HG03342 (cell line): Measurements from ENCODE around the gene GRK4.
"Not testable (repeated sequence)": the region's sequence is repeated elsewhere in the genome, so short reads cannot be mapped to it uniquely, and the experiment has no call there.

Experiments used
- ATAC-seq: cut with Tn5 transposase; IDR thresholded peaks from one replicate; pipeline ENCODE4 v1.9.1; 2021; ENCODE audit warnings: mild to moderate bottlenecking, moderate library complexity; ENCODE audit not compliant: unreplicated experiment

GRK4 gene

DNA sequence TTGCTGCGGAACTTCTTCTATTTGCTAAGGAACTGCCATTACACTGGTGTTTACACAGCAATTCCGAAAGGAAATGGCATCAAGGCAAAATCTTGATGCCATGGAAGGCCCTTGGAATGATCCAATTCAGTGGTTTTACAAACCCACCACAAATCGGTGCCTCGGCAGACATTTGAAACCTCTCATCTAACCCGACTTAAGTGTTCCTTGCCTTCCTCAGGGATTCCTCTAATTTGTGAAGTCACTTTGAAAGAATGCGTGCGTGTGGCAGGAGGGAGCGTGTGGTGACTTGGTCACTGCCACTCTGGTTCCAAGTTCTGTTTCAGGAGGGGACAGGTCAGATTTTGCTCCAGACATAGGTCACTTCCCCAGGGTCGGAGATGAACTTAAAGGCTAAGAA is 4.9 kb upstream of the GRK4 start:
- ATAC-seq = no peak

DNA sequence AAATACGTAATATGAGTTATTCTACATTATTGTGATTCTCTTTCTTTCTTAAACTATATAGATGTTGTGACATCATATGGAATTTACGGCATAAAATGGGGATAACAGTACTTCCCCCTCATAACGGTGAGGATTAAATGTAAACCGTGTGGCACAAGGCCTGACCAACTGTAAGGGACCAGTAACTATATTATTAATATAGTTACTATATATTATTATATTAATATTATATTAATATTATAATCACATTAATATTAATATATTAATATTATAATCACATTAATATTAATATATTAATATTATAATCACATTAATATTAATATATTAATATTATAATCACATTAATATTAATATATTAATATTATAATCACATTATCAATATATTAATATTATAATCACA is 2.9 kb upstream of the GRK4 start:
- ATAC-seq = not testable (repeated sequence)

DNA sequence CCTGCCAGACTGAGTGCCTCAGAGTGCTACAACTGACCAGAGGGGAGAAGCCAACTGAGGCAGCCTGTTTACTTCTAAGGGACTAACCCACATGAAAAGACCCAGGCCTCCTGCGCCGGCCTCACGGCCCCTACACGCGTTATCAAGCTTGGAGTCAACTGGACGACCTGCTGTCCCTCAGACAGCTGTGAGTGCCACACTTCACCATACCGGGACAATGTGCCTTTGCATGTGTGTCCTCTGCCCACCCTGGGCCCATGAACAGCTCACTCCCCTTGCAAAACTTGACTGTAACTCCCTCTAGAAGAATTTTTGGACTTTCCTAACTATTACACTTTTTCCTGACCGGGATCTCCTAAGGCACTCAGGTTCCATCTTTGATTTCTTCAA is 2.0 kb upstream of the GRK4 start:
- no peak for ATAC-seq

DNA sequence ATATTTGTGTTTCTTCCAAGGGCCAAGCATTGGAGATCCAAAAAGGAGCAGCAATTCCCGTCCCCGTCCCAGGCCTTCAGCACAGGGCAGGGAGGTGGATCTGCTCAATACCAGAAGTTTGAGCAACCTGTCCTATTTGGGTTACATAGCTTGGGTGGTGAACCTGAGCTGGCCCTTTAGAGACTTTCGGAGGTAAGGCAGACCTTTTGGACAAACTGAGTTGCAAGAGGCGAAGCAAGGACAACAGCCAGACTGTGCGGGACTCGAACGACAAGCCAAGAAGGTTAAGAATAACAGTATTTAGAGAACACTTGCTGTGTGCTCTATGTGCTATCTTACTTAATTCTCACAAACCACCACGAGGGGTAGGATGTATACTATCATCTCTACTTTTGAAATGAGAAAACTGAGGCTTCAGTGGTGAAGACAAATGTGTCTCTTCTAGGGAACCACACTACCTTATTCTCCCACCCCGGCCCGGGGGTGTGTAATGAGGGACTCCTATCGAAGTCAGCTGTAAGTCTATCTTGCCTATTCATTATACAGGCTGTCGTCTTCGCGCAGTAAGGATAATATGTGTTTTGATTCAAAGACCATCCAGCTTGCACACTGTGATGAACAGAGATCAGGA is 1.4 kb upstream of the GRK4 start:
- ATAC-seq = no peak

- peak; percentile 21 for ATAC-seq
Observed at GRCh38 chr4:2962614-2963174, 677 bp upstream of the GRK4 start.

DNA sequence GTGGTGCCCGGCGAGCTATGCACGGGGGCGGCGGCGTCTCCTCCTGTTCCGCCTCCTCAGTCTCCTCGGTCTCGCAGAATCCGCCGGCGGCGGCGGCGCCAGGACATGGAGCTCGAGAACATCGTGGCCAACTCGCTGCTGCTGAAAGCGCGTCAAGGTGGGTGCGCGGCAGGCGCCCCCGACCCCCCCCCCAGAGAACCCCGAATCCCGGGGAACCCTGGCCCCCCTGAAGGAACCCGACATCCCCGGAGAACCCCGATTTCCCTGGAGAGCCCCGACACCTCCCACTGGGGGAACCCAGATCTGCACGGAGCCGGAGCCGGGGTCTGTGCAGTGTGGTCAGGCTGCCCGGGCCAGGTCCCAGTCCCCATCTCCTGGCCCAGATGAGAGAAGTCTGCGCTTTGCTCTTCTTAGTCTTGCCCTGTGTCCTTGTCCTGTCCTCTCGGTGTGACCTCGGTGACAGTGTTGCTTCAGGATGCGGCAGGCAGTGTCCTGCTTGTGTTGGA is 648 bp downstream of the GRK4 start:
- peak; percentile 29 for ATAC-seq

DNA sequence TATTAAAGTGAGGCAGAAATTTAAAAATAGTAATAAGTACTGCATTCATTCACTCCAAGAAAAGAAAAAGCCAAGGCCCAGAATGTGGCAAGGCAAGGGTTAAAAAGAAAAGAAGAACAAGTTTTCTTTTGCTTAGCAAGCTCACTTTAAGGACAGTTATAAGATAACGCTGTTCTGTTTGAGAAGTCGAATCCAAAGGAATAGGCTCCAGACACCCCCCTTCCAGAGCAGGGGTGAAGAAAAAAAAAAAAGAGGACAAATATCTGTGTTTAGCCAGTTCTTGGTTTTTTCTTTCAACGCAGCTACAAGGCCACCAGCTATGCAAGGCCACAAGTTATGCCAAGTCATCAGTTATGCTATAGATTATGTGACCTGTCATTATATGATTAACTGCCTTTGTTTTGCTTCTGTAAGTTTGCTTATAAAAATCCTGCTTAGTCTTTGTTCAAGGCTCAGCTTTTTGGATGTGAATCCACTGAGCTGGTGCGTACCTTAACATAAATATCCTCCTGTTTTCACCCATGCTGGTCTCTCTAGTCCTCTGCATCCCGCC is 1.4 kb downstream of the GRK4 start:
- no peak for ATAC-seq

- no peak for ATAC-seq
Observed at GRCh38 chr4:2965262-2965661, 1.9 kb downstream of the GRK4 start.

DNA sequence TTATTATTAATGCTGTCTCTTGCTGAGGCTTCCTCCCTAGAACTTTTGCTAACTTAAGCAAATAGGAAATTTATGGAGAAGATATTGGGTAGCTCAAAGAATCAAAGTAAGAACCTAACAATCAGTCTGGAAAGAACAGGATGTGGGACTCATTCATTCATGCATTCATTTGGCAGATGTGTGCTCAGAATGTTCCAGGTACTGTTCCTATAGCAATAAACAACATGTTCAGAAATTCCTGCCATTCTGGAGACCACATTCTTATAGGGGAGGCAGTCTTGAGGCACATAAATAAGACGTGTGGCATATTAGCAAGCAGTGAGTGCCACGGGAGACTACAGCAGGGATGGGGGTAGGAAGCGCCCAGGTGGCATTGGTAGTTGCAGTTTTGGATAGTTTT is 5.0 kb downstream of the GRK4 start:
- no peak for ATAC-seq

GRCh38 chr4:2971275-2971674 is 7.9 kb downstream of the GRK4 start:
- ATAC-seq = no peak

- ATAC-seq = no peak
Observed at GRCh38 chr4:2977211-2978088, 14.1 kb downstream of the GRK4 start.

DNA sequence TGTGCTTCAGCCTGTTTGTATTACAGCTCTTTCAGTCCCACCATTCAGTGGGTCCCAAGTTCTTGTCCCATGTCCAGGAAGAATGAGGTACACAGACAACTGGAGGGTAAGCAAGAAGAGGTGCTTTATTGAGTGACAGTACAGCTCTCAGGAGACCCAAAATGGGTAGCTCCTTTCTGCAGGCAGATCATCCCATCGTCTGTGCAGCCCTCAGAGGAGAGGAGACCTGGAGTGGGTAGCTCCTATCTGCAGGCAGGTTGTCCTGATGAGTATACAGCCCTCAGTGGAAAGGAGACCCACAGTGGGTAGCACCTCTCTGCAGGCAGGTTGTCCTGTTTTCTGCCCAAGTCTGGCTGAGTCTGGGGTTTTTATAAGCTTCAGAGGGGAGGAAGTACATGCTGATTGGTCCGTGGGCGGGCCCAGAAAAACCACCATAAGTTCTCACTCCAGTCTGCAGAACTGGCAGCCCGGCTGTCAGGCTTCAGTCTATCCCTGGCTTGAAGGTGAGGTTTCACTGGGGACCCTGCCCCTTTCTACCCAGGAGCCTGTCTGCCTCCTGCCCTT is 18.0 kb downstream of the GRK4 start:
- ATAC-seq = no peak

- ATAC-seq = no peak
Observed at GRCh38 chr4:2982012-2982411, 18.6 kb downstream of the GRK4 start.

DNA sequence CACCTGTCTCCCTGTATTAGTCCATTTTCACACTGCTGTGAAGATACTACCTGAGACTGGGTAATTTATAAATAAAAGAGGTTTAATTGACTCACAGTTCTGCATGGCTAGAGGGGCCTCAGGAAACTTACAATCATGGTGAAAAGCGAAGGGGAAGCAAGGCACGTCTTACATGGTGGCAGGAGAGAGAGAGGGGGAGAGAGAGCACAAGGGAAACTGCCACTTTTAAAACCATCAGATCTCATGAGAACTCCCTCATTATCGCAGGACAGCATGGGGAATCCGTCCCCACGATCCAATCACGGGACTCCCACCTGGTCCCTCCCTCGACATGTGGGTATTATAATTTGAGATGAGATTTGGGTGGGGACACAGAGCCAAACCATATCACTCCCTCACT is 20.3 kb downstream of the GRK4 start:
- not testable (repeated sequence) for ATAC-seq

DNA sequence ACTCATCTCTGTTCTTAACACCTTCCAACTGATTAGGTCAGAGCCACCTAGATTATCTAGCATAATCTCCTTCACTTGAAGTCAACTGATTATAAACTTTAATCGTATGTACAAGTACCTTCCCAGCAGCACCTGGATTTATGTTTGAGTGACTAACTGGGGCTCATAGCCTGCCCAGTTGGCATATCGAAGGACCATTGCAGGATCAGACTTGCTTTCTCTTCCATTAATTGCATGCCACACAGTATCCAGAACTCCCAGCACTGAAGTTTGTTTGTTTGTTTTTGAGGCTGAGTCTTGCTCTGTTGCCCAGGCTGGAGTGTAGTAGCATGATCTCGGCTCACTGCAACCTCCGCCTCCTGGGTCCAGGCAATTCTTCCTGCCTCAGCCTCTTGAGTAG is 27.9 kb downstream of the GRK4 start:
- ATAC-seq = no peak

GRCh38 chr4:2994917-2995316 is 31.5 kb downstream of the GRK4 start:
- ATAC-seq = no peak

GRCh38 chr4:2995546-2996265 is 32.3 kb downstream of the GRK4 start:
- no peak for ATAC-seq

DNA sequence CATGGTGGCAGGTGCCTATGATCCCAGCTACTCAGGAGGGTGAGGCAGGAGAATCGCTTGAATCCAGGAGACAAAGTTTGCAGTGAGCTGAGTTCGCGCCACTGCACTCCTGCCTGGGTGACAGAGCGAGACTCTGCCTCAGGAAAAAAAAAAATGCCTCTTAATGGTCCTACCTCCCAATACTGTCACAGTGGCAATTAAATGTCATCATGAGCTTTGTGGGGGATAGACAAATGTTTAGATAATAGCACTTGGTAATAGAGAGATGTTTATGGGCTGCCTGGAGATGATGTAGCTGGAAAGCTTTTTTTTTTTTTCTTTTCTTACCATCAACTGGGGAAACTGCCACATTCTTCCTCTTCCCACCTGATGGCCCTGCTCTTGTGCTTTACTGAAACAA is 33.0 kb downstream of the GRK4 start:
- no peak for ATAC-seq

DNA sequence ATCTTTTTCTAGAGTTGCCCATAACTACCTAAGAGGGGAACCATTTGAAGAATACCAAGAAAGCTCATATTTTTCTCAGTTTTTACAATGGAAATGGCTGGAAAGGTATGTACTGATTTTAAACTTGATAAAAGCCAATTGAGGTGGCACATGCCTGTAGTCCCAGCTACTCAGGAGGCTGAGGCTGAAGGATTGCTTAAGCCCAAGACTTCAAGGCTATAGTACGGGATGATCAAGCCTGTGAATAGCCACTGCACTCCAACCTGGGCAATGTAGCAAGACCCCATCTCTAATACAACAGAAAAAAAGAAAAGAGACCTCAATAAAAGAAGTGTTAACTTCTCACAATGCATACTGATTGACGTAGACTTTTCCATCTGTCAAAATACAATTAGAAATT is 44.4 kb downstream of the GRK4 start:
- no peak for ATAC-seq

DNA sequence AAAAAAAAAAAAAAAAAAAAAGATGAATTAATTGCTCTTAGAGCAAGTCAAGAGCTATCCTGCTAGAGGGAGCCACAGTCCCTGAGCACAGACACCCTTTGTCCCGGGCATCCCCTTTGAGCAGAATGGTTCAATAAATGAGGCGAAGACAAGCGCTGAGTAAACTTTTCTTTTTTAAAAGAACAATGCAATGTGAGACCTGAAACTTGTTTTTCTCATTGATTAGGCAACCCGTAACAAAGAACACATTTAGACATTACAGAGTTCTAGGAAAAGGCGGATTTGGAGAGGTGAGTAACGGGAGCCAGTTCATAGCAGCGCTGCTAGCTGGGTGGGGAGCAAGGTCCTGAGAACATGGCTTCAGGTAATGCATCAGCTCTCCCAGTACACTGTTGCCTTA is 46.1 kb downstream of the GRK4 start:
- no peak for ATAC-seq

DNA sequence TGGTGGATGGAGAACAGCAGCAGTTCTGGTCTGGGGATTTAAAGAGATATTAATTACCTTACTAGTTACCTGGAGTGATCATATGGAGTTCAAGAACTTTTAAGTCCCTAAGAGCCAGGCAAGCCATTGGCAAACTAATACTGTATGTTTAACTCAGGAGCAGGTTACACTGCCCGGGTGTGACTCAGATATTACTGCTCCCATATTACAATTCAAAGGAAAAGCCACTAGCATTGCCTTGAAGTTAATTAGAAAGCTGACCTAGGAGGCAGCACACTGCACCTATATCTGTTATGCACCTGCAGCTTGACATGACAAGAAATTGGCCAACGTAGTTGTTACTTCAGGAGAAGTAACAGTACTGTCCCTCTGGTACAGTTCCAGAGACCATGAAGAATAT is 47.2 kb downstream of the GRK4 start:
- no peak for ATAC-seq
